KOPT-K1 (cell line): ENCODE results near the gene GPX5.
"Not testable (repeated sequence)": the region's sequence is repeated elsewhere in the genome, so short reads cannot be mapped to it uniquely, and the experiment has no call there.

Experiments used
- H3K27ac ChIP-seq: fragments of 200-600 bp; sonication (generic); 2 replicates; pipeline ENCODE4 v1.5.1; 2016; ENCODE audit warnings: antibody characterized with exemption, mild to moderate bottlenecking, low read depth, low read length; ENCODE audit not compliant: poor library complexity, severe bottlenecking
- H3K36me3 ChIP-seq: fragments of 200-600 bp; sonication (generic); 2 replicates; pipeline ENCODE4 v1.5.1; 2017; ENCODE audit warnings: antibody characterized with exemption, mild to moderate bottlenecking, low read length, moderate library complexity; ENCODE audit not compliant: insufficient read depth
- H3K9me3 ChIP-seq: fragments of 200-600 bp; sonication (generic); 2 replicates; pipeline ENCODE4 v1.5.1; 2017; ENCODE audit warnings: antibody characterized with exemption, low read length, mild to moderate bottlenecking; ENCODE audit not compliant: insufficient read depth, poor library complexity, severe bottlenecking

The GPX5 gene

DNA sequence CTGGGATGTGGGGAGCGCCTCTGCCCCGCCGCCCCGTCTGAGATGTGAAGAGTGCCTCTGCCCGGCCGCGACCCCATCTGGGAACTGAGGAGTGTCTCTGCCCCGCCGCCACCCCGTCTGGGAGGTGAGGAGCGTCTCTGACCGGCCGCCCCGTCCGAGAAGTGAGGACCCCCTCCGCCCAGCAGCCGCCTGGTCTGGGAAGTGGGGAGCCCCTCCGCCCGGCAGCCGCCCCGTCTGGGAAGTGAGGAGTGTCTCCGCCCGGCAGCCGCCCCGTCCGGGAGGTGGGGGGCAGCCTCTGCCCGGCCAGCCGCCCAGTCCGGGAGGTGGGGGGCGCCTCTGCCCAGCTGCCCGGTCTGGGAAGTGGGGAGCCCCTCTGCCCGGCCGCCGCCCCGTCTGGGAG lies 23.5 kb upstream of the GPX5 start:
- not testable (repeated sequence) for H3K36me3 ChIP-seq, H3K9me3 ChIP-seq, H3K27ac ChIP-seq

DNA sequence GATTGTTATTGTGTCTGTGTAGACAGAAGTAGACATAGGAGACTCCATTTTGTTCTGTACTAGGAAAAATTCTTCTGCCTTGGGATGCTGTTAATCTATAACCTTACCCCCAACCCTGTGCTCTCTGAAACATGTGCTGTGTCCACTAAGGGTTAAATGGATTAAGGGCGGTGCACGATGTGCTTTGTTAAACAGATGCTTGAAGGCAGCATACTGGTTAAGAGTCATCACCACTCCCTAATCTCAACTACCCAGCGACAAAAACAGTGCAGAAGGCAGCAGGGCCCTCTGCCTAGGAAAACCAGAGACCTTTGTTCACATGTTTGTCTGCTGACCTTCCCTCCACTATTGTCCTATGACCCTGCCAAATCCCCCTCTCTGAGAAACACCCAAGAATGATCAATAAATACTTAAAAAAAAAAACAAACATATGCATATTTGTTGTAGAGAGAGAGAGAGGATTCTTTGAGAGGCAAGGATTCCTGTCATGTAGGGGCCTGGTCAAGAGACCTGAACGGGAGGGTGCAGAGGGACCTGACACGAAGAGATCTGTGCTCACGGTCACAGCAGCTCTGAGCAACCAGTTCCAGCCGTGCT lies 22.9 kb upstream of the GPX5 start:
- H3K36me3 ChIP-seq, H3K27ac ChIP-seq, H3K9me3 ChIP-seq: not testable (repeated sequence)

DNA sequence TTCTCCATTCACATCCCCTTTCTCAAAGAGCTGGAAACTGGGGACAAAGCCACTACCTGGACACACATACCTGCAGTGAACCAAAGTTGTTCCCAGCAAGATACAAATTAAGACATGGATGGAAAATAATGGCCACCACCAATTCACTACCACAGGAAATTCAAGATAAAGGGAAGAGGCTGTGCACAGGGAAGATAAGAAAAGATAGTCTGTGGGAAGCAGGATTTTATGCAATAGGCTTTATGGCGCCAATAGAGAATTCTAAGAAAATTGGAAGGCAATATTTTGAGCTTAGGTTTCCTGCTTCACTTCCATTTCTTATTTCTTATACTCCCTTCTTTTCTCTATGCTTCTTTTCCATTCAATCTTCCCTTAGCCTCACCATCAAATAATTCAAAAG lies 19.9 kb upstream of the GPX5 start:
- H3K9me3 ChIP-seq = no peaks in the 10 kb centered on the region
- H3K27ac ChIP-seq = no peak overlapping the region
- no peaks in the 10 kb centered on the region for H3K36me3 ChIP-seq

DNA sequence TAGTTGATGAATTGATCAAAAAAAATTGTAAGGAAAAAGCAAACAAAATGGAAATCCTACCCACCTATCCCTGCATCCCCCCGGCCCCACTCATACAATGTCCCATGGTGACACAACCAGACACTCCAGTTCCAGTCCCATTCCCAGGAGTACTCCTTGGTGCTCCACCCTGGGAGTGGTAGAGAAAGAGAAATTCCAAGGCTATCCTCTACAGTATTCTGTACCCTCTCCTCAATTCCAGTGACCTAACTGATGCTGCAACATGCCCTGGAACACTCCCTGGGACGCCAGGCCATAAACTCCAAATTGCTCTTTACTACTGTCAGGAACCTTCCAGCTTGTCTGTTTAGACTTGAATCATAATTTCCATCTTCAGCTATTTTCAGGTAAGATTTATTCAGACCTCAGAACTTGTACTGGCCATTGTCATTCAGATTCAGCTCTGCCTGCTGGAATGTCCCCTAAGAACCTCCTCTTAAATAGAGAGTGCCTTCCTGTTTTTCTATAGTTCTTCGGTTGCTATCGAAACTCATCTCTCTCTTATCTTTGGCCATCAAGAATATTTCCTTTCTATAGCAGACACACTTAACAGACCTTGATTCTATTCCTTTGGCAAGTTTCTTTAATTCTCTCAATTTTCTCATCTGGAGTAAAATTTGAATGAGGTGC lies 18.7 kb upstream of the GPX5 start:
- H3K27ac ChIP-seq = no peak overlapping the region
- H3K36me3 ChIP-seq = no peaks in the 10 kb centered on the region
- H3K9me3 ChIP-seq = no peaks in the 10 kb centered on the region

DNA sequence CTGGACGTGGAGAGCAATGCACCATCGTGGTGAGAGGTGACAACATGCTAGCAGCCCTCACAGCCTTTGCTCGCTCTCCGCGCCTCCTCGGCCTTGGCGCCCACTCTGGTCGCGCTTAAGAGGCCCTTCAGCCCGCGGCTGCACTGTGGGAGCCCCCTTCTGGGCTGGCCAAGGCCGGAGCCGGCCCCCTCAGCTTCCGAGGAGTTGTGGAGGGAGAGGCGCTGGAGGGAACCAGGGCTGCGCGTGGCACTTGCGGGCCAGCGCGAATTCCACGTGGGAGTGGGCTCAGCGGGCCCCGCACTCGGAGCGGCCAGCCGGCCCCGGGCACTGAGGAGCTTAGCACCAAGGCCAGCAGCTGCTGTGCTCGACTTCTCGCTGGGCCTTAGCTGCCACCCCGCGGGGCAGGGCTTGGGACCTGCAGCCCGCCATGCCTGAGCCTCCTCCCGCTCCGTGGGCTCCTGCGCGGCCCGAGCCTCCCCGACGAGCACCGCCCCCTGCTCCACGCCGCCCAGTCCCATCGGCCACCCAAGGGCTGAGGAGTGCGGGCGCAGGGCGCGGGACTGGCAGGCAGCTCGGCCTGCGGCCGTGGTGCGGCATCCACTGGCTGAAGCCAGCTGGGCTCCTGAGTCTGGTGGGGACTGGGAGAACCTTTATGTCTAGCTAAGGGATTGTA lies 13.9 kb upstream of the GPX5 start:
- Histone ChIP-seq H3K27ac (no peak overlapping the region), H3K9me3 (no peaks in the 10 kb centered on the region), H3K36me3 (no peaks in the 10 kb centered on the region)

DNA sequence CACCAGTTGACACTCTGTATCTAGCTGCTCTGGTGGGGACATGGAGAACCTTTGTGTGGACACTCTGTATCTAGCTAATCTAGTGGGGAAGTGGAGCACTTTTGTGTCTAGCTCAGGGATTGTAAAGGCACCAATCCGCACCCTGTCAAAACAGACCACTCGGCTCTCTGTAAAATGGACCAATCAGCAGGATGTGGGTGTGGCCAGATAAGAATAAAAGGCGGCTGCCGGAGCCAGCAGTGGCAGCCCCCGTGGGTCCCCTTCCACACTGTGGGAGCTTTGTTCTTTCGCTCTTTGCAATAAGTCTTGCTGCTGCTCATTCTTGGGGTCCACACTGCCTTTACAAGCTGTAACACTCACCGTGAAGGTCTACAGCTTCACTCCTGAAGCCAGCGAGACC lies 13.3 kb upstream of the GPX5 start:
- not testable (repeated sequence) for H3K27ac ChIP-seq, H3K9me3 ChIP-seq

DNA sequence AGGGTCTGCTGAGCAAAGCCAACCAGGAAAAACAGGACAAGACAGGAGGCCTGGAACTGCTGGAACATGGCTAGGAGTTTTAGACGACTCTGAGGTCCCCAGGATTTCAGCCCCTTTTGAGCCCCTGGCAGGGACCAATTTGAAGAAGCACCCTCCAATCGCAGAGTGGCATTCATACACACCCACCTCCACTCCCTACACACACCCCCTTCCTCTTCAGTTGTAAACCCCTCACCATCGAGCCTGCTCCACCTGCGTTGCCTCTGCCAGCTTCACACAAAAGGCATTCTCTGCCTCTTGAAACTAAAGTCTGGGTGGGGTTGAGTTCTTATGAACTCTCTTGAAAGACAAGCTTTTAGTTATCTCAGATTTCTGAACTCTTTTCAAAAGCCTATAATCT lies 10.0 kb upstream of the GPX5 start, which contains the start of gene GPX6:
GPX6 (minus strand) TSS at position 118 of the 400 bp plus-strand sequence; CDS start at position 68, 50 bp downstream.
- Histone ChIP-seq H3K27ac (no peak within 1 kb of the TSS), H3K9me3 (no peaks in the 10 kb centered on the region), H3K36me3 (no peaks in the 10 kb centered on the region)

More for the DNA sequence above, 13.3 kb upstream of the GPX5 start:
- not testable (repeated sequence) for H3K36me3 ChIP-seq

DNA sequence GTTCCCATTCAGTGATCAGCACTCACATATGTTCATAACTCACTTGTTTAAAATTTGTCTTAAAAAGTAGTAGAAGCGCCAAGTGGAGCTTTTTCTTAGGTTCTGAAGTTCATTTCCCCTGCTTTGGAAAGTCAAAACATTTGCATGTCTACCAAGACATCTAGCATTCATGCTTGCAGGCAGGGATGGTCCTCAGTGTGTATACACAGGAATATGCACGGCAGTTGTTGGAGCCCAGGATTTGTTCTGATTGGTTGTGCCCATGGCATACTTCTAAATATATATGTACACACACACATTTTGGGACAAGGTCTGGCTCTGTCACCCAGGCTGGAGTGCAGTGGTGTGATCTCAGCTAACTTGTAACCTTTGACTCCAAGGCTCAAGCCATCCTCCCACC lies 7.7 kb upstream of the GPX5 start:
- no peaks in the 10 kb centered on the region for H3K36me3 ChIP-seq
- no peak overlapping the region for H3K27ac ChIP-seq
- H3K9me3 ChIP-seq = no peaks in the 10 kb centered on the region

DNA sequence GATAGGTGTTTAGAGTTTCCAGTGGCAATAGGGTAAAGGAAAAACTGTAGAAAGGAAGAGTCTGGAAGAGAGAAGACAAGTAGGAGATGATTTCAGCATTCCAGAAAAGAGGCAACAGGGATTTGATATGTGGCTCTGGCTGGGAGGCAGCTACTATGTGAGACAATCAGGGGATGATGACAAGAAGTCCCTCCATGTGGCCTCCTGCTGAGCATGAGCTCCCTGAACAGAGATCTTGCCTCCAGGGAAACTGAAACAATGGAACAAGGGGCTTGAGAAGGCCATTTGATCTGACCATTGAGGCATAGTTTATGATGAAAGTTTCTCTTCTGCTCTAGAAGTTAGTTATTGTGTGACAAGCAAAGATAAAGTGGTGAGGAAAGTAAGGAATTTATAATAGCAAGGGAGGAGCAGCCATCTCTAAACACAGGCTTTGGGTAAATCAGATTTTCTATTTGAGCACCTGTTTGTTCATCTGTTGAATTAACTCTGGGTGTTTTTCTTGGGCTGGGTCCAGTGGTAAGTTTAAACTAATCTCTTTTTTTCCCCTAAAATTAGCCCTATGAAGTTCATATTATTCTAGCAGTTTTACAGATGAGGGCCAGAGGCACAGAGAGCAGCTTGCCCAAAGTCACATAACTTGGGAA lies 3.0 kb upstream of the GPX5 start:
- Histone ChIP-seq H3K27ac (no peak overlapping the region), H3K9me3 (no peaks in the 10 kb centered on the region), H3K36me3 (no peaks in the 10 kb centered on the region)

DNA sequence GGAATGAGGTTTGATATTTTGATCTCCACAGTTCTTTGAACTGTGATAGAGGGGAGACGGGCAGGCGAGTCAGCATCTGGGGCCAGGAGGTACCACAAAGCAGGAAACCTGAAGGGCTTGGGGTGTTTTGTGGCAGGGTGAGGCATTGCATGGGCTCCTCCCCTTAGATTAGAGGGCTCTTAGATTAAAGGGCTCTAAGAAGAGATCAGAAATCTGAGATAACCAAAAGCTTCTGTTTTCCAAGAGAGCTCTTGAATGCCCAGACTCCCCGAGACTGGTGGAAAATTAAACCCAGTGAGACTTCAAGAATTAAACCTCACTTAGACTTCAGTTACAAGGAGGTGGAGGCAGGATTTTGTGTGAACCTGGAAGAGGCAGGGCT lies 2.4 kb upstream of the GPX5 start:
- H3K36me3 ChIP-seq = no peaks in the 10 kb centered on the region
- no peaks in the 10 kb centered on the region for H3K9me3 ChIP-seq
- H3K27ac ChIP-seq = no peak overlapping the region

DNA sequence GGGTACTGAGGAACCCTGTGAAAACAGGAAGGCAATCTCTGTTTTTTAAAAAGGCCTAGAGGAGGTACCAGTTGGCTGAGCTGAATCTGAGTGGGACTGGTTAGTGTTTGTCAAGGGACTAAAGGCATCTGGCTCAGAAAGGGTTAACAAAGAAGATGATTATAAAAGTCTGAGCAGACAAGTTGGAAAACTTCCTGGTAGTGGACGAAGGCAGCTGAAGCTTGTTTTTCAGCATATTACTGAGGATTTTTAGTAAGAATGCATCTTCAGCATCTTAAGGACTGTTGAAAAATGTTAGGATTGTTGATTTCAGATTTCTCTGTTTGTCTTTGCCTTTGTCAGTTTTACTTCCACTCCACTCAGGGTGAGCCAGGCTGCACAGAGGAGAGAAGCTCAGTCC lies 5.1 kb downstream of the GPX5 start:
- Histone ChIP-seq H3K9me3 (no peaks in the 10 kb centered on the region), H3K27ac (no peak overlapping the region), H3K36me3 (no peaks in the 10 kb centered on the region)

DNA sequence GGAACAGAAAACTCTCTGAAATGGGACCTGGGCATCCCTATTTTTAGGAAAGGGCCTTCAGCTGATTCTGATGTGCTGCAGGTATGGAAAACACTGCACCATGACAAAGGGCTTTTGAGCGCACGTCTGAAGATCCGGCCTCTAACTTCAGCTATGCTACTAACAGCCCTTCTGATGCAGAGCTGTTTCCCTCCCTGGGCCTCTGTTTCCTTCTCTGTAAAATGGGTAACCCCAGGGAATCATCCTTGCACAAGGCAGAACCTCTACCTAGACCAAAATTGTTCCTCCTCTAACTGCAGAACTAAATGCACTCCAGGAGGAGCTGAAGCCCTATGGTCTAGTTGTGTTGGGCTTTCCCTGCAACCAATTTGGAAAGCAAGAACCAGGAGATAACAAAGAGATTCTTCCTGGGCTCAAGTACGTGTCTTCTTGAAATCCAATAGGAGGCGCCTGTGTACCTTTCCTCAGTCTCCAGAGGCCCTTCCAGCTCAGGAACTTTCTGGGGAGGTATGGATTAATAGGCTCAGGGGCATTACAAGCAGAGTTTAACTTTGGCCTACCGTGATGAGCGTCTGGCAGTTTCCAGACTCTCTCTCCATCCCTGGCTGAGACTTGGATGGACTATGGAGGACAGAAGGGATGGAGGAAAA lies 5.9 kb downstream of the GPX5 start:
- Histone ChIP-seq H3K36me3 (no peaks in the 10 kb centered on the region), H3K9me3 (no peaks in the 10 kb centered on the region), H3K27ac (no peak overlapping the region)

DNA sequence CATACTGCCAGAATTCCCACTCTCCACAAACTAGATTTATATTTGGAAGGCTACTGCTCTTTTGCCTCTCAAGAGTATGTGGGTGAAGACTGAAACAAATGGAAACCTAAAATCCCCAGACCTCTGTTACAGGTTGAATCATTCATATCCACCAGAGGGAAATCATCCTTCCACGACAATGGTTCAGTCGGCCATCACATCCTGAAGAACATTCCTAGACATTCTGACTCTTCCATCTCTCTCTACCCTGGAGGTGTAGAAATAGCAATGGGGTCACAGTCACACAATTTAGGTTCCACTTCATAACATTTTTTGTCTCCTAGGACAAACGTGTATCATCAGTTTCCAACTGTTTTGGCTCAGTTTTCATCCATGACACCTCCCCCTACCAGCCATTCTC lies 8.6 kb downstream of the GPX5 start:
- Histone ChIP-seq H3K27ac (no peak overlapping the region), H3K9me3 (no peaks in the 10 kb centered on the region), H3K36me3 (no peaks in the 10 kb centered on the region)

DNA sequence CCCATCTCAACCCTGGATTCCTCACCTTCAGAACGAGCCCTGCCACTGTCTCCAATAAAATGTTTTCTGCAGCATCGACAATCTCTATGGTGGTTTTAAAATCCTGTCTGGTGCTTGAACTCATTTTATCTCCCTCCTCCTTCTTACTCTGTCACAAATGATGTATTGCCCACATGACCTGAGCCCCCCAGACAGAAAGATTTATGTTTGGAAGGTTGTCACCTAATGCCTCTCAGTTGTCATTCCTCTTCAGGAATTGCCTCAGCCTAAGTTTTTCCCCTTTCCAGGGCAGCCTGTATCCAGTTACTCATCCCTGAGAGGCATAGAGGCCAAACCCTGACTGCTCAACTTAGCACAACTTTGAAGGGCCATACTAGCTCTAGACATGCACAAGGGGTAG lies 9.2 kb downstream of the GPX5 start:
- H3K9me3 ChIP-seq = no peaks in the 10 kb centered on the region
- H3K36me3 ChIP-seq = no peaks in the 10 kb centered on the region
- H3K27ac ChIP-seq = no peak overlapping the region

DNA sequence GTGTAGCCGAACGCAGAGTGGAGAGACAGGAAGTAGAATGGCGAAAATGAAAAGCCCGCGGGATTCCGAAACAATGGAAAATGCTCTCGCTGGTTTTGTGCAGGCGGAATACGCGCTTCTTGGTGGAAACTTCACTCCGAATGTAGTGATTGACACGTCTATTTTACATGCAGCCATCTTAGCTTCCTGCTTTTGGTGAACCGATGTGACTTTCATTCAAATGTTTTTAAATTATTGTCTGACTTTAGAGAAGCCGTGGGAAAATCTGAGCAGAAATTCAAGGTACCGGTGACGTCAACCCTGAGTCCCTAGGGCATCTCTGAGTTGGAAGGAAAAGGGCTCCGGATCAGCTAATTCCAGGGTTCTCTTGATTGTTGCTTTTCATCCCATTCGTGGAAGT lies 11.4 kb downstream of the GPX5 start:
- H3K36me3 ChIP-seq = no peaks in the 10 kb centered on the region
- no peaks in the 10 kb centered on the region for H3K9me3 ChIP-seq
- H3K27ac ChIP-seq = no peak overlapping the region
